Stimulated activated naive CD8-positive, alpha-beta T cell treated with anti-CD3 and anti-CD28 coated beads, Interleukin-15, amount 100 ng/mL, for 72 hours (primary cell): ENCODE data around the gene KLC4.
"Not testable (repeated sequence)": the region's sequence is repeated elsewhere in the genome, so short reads cannot be mapped to it uniquely, and the experiment has no call there.

Source experiments
- ATAC-seq: fragments of 150-1000 bp; cut with Tn5 transposase; 2 replicates; pipeline ENCODE4 v1.10.0; 2021; ENCODE audit warnings: mild to moderate bottlenecking, moderate library complexity
- DNase-seq, 2 donors: peaks; one replicate each; pipeline ENCODE4 v3.0.0; 2021 to 2022
- H3K27ac Mint-ChIP-seq, 2 donors: one replicate each; pipeline ENCODE4 v1.8.0; 2022; ENCODE audit warnings: mild to moderate bottlenecking in 2 of 2, mixed read lengths in 2 of 2, moderate library complexity in 2 of 2
- H3K27me3 Mint-ChIP-seq: one replicate; pipeline ENCODE4 v1.8.0; 2022; ENCODE audit warnings: mixed read lengths
- H3K4me1 Mint-ChIP-seq: one replicate; pipeline ENCODE4 v1.8.0; 2022; ENCODE audit warnings: mild to moderate bottlenecking, mixed read lengths
- H3K4me3 Mint-ChIP-seq, 2 donors: one replicate each; pipeline ENCODE4 v1.8.0; 2022; ENCODE audit warnings: mild to moderate bottlenecking in 2 of 2, mixed read lengths in 2 of 2, moderate library complexity in 1 of 2
- H3K9me3 Mint-ChIP-seq, 2 donors: one replicate each; pipeline ENCODE4 v1.8.0; 2022; ENCODE audit warnings: mixed read lengths in 2 of 2

The KLC4 gene

GRCh38 chr6:43075670-43076463, 16.4 kb downstream of the KLC4 start, which contains the start of gene PTK7:
Gene PTK7, plus strand, starts transcription at chr6:43076314. Its CDS starts 175 bp downstream, at chr6:43076489.
- Mint-ChIP-seq H3K4me1 (peaks cover 11% of the 10 kb centered on the region), H3K9me3 (no peaks in the 10 kb centered on the region), H3K27ac (no peak within 1 kb of the TSS), H3K27me3 (peaks cover 35% of the 10 kb centered on the region), H3K4me3 (peak within 1 kb of the TSS; percentile 68 to 79)
- DNase-seq (no peak), ATAC-seq (peak; percentile 78)

- Mint-ChIP-seq H3K4me1 (peaks cover 11% of the 10 kb centered on the region), H3K27me3 (peaks cover 35% of the 10 kb centered on the region), H3K4me3 (peak overlapping the region; percentile 68 to 79), H3K9me3 (no peaks in the 10 kb centered on the region), H3K27ac (no peak overlapping the region)
- no peak for DNase-seq
- peak; percentile 33 for ATAC-seq
These were observed 17.3 kb downstream of the KLC4 start for GRCh38 chr6:43076464-43077332.

GRCh38 chr6:43077333-43077809, 17.9 kb downstream of the KLC4 start:
- Mint-ChIP-seq H3K27ac (no peak overlapping the region), H3K27me3 (peaks cover 35% of the 10 kb centered on the region), H3K4me3 (peak overlapping the region; percentile 68 to 79), H3K4me1 (peaks cover 11% of the 10 kb centered on the region), H3K9me3 (no peaks in the 10 kb centered on the region)
- DNase-seq (no peak), ATAC-seq (no peak)

GRCh38 chr6:43077981-43078511, 18.6 kb downstream of the KLC4 start:
- H3K9me3 Mint-ChIP-seq = no peaks in the 10 kb centered on the region
- H3K4me3 Mint-ChIP-seq = no peak overlapping the region
- DNase-seq (no peak), ATAC-seq (no peak)
- peaks cover 11% of the 10 kb centered on the region for H3K4me1 Mint-ChIP-seq
- H3K27me3 Mint-ChIP-seq = peaks cover 35% of the 10 kb centered on the region
- H3K27ac Mint-ChIP-seq = no peak overlapping the region

GRCh38 chr6:43078691-43079090, 19.3 kb downstream of the KLC4 start:
- H3K27me3 Mint-ChIP-seq = peaks cover 35% of the 10 kb centered on the region
- H3K27ac Mint-ChIP-seq = no peak overlapping the region
- no peaks in the 10 kb centered on the region for H3K9me3 Mint-ChIP-seq
- DNase-seq (no peak), ATAC-seq (no peak)
- peaks cover 11% of the 10 kb centered on the region for H3K4me1 Mint-ChIP-seq
- H3K4me3 Mint-ChIP-seq = no peak overlapping the region

GRCh38 chr6:43081043-43081442, 21.6 kb downstream of the KLC4 start:
- DNase-seq (no peak), ATAC-seq (no peak)
- Mint-ChIP-seq H3K9me3 (no peaks in the 10 kb centered on the region), H3K27ac (no peak overlapping the region), H3K27me3 (peaks cover 28% of the 10 kb centered on the region), H3K4me3 (no peak overlapping the region), H3K4me1 (peaks cover 15% of the 10 kb centered on the region)

- ATAC-seq, DNase-seq, H3K9me3 Mint-ChIP-seq, H3K27ac Mint-ChIP-seq, H3K4me3 Mint-ChIP-seq: not testable (repeated sequence)
- Mint-ChIP-seq H3K27me3 (peaks cover 21% of the 10 kb centered on the region), H3K4me1 (peaks cover 14% of the 10 kb centered on the region)
These were observed 22.5 kb downstream of the KLC4 start for GRCh38 chr6:43081922-43082321.

- no peak for ATAC-seq
- no peak overlapping the region for H3K4me3 Mint-ChIP-seq
- peaks cover 9% of the 10 kb centered on the region for H3K4me1 Mint-ChIP-seq
- no peak for DNase-seq
- no peak overlapping the region for H3K27ac Mint-ChIP-seq
- no peaks in the 10 kb centered on the region for H3K9me3 Mint-ChIP-seq
- peaks cover 10% of the 10 kb centered on the region for H3K27me3 Mint-ChIP-seq
These were observed 23.6 kb downstream of the KLC4 start for GRCh38 chr6:43082806-43083655.

GRCh38 chr6:43086022-43086658, 26.7 kb downstream of the KLC4 start:
- H3K4me3 Mint-ChIP-seq = no peak overlapping the region
- no peaks in the 10 kb centered on the region for H3K27me3 Mint-ChIP-seq
- no peak overlapping the region for H3K27ac Mint-ChIP-seq
- no peaks in the 10 kb centered on the region for H3K9me3 Mint-ChIP-seq
- ATAC-seq (peak; percentile 96), DNase-seq (peak in 1 of 2 donors; percentile 29)
- peaks cover 9% of the 10 kb centered on the region for H3K4me1 Mint-ChIP-seq

GRCh38 chr6:43088654-43089056, 29.2 kb downstream of the KLC4 start:
- no peak overlapping the region for H3K4me3 Mint-ChIP-seq
- ATAC-seq (peak; percentile 69), DNase-seq (peak in 1 of 2 donors; percentile 21)
- H3K9me3 Mint-ChIP-seq = no peaks in the 10 kb centered on the region
- peaks cover 9% of the 10 kb centered on the region for H3K4me1 Mint-ChIP-seq
- no peaks in the 10 kb centered on the region for H3K27me3 Mint-ChIP-seq
- no peak overlapping the region for H3K27ac Mint-ChIP-seq

GRCh38 chr6:43089467-43089866, 30.0 kb downstream of the KLC4 start:
- DNase-seq (no peak), ATAC-seq (no peak)
- Mint-ChIP-seq H3K9me3 (no peaks in the 10 kb centered on the region), H3K4me3 (no peak overlapping the region), H3K27ac (no peak overlapping the region), H3K27me3 (no peaks in the 10 kb centered on the region), H3K4me1 (peaks cover 9% of the 10 kb centered on the region)

- Mint-ChIP-seq H3K27ac (no peak overlapping the region), H3K4me3 (no peak overlapping the region), H3K9me3 (no peaks in the 10 kb centered on the region), H3K27me3 (no peaks in the 10 kb centered on the region), H3K4me1 (peaks cover 9% of the 10 kb centered on the region)
- no peak for ATAC-seq
- DNase-seq = no peak
These were observed 30.6 kb downstream of the KLC4 start for GRCh38 chr6:43089874-43090558.

- H3K27ac Mint-ChIP-seq = no peak overlapping the region
- H3K4me1 Mint-ChIP-seq = peaks cover 11% of the 10 kb centered on the region
- DNase-seq = no peak
- ATAC-seq = no peak
- no peak overlapping the region for H3K4me3 Mint-ChIP-seq
- no peaks in the 10 kb centered on the region for H3K9me3 Mint-ChIP-seq
- H3K27me3 Mint-ChIP-seq = no peaks in the 10 kb centered on the region
These were observed 31.1 kb downstream of the KLC4 start for GRCh38 chr6:43090559-43090956.

GRCh38 chr6:43091020-43091419, 31.6 kb downstream of the KLC4 start:
- ATAC-seq (no peak), DNase-seq (no peak)
- Mint-ChIP-seq H3K4me3 (no peak overlapping the region), H3K27ac (no peak overlapping the region), H3K9me3 (no peaks in the 10 kb centered on the region), H3K27me3 (no peaks in the 10 kb centered on the region), H3K4me1 (peaks cover 11% of the 10 kb centered on the region)
